ENCODE measurements around the gene GALNTL6.
"Not testable (repeated sequence)": the region's sequence is repeated elsewhere in the genome, so short reads cannot be mapped to it uniquely, and the experiment has no call there.

Gene GALNTL6

DNA sequence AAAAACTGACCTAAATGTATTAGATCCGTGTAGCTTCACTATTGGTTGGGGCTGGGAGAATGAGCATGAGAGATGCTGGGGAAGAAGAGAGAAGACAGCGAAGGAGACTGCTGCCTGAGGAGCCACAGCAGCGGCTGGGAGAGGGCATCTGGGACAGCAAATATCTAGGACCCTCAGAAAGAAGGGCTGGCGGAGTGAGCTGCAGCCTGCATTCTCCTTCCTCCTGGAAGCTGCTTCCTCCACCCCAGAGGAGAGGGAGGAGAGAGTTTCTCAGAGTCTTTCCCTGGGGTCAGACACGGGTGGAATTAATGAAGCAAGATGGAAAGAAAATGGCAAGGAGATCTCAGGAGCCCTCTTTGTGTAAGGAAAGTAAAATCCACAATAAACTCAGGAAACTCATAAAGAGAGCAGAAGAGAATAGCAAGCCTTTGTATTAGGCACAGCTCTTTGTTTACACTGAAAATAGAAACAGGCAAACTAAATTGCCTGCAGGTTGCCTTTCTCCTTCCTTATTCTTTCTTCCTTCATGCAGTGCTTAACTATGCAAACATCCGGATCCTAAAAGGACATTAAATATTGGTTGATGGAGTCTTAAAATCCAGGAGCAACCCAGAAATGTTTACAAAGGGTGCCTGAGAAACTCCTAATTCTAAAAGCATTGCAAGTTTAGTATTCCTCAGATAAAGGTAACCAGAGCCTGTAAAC lies 1225.1 kb downstream of the GALNTL6 start:
- H3F3A ChIP-seq (ENCODE audit: low read depth), result no peaks in the 10 kb centered on the region
- no peaks in the 10 kb centered on the region for H3K36me3 ChIP-seq (ENCODE audit: insufficient read depth, low read length)
- H3K4me2 ChIP-seq (ENCODE audit: low read depth, low read length, poor library complexity, severe bottlenecking), result no peak overlapping the region
- H3K9ac ChIP-seq (ENCODE audit: low read depth, low read length, poor library complexity, severe bottlenecking), result no peak overlapping the region
- no peak overlapping the region for H3K4me3 ChIP-seq (ENCODE audit: low read length, poor library complexity, severe bottlenecking)
- H4K20me1 ChIP-seq (ENCODE audit: insufficient read depth, low read length, poor library complexity, severe bottlenecking), result no peaks in the 10 kb centered on the region
- H3K27me3 ChIP-seq (ENCODE audit: insufficient read depth, low read length, poor library complexity, severe bottlenecking), result no peaks in the 10 kb centered on the region
- no peaks in the 10 kb centered on the region for H3K79me2 ChIP-seq (ENCODE audit: insufficient read depth, low read length)
- no peaks in the 10 kb centered on the region for H3K9me3 ChIP-seq (ENCODE audit: insufficient read depth, low read depth, low read length)
- no peaks in the 10 kb centered on the region for H3K4me1 ChIP-seq (ENCODE audit: insufficient read depth, low read length, poor library complexity, severe bottlenecking)
- 0 out of 2 replicates have a peak overlapping the region, but pooled peaks have one; percentile 28 for H2AFZ ChIP-seq (ENCODE audit: low read length)
- TF ChIP-seq CTCF (conservative IDR thresholded peaks at IDR 0.05; ENCODE audit: low read length), result no peak
- no peak for TF ChIP-seq EZH2phosphoT487 (IDR thresholded peaks at IDR 0.05; ENCODE audit: borderline replicate concordance)
- H3K9me2 ChIP-seq (replicated peaks; ENCODE audit: low read depth, low read length), result no peaks in the 10 kb centered on the region

GRCh38 chr4:173039617-173040577 lies 1226.7 kb downstream of the GALNTL6 start:
- H3K9ac ChIP-seq (ENCODE audit: low read depth, low read length, poor library complexity, severe bottlenecking), result no peak overlapping the region
- no peaks in the 10 kb centered on the region for H3F3A ChIP-seq (ENCODE audit: low read depth)
- no peak overlapping the region for H3K4me2 ChIP-seq (ENCODE audit: low read depth, low read length, poor library complexity, severe bottlenecking)
- H3K9me2 ChIP-seq (replicated peaks; ENCODE audit: low read depth, low read length), result no peaks in the 10 kb centered on the region
- TF ChIP-seq CTCF (conservative IDR thresholded peaks at IDR 0.05; ENCODE audit: low read length), result no peak
- TF ChIP-seq EZH2phosphoT487 (IDR thresholded peaks at IDR 0.05; ENCODE audit: borderline replicate concordance), result no peak
- H3K9me3 ChIP-seq (ENCODE audit: insufficient read depth, low read depth, low read length), result no peaks in the 10 kb centered on the region
- H3K36me3 ChIP-seq (ENCODE audit: insufficient read depth, low read length), result no peaks in the 10 kb centered on the region
- H3K79me2 ChIP-seq (ENCODE audit: insufficient read depth, low read length), result no peaks in the 10 kb centered on the region
- H3K4me1 ChIP-seq (ENCODE audit: insufficient read depth, low read length, poor library complexity, severe bottlenecking), result no peaks in the 10 kb centered on the region
- peak overlapping the region; percentile 30 for H2AFZ ChIP-seq (ENCODE audit: low read length)
- no peak overlapping the region for H3K4me3 ChIP-seq (ENCODE audit: low read length, poor library complexity, severe bottlenecking)
- H3K27me3 ChIP-seq (ENCODE audit: insufficient read depth, low read length, poor library complexity, severe bottlenecking), result no peaks in the 10 kb centered on the region
- H4K20me1 ChIP-seq (ENCODE audit: insufficient read depth, low read length, poor library complexity, severe bottlenecking), result no peaks in the 10 kb centered on the region

- Histone ChIP-seq H3K36me3 (ENCODE audit: insufficient read depth, low read length) (no peaks in the 10 kb centered on the region), H3K4me1 (ENCODE audit: insufficient read depth, low read length, poor library complexity, severe bottlenecking) (no peaks in the 10 kb centered on the region), H3K9me3 (ENCODE audit: insufficient read depth, low read depth, low read length) (no peaks in the 10 kb centered on the region), H3K9me2 (replicated peaks; ENCODE audit: low read depth, low read length) (no peaks in the 10 kb centered on the region), H2AFZ (ENCODE audit: low read length) (no peak overlapping the region), H3K4me2 (ENCODE audit: low read depth, low read length, poor library complexity, severe bottlenecking) (no peak overlapping the region), H3K79me2 (ENCODE audit: insufficient read depth, low read length) (no peaks in the 10 kb centered on the region), H4K20me1 (ENCODE audit: insufficient read depth, low read length, poor library complexity, severe bottlenecking) (no peaks in the 10 kb centered on the region), H3F3A (ENCODE audit: low read depth) (no peaks in the 10 kb centered on the region), H3K4me3 (ENCODE audit: low read length, poor library complexity, severe bottlenecking) (no peak overlapping the region), H3K9ac (ENCODE audit: low read depth, low read length, poor library complexity, severe bottlenecking) (no peak overlapping the region), H3K27me3 (ENCODE audit: insufficient read depth, low read length, poor library complexity, severe bottlenecking) (no peaks in the 10 kb centered on the region)
- TF ChIP-seq EZH2phosphoT487 (IDR thresholded peaks at IDR 0.05; ENCODE audit: borderline replicate concordance), result no peak
- TF ChIP-seq CTCF (conservative IDR thresholded peaks at IDR 0.05; ENCODE audit: low read length), result no peak
Observed at GRCh38 chr4:173041482-173041881, 1228.3 kb downstream of the GALNTL6 start.

GRCh38 chr4:173042139-173042538 lies 1228.9 kb downstream of the GALNTL6 start:
- H2AFZ ChIP-seq (ENCODE audit: low read length); H4K20me1 ChIP-seq (ENCODE audit: insufficient read depth, low read length, poor library complexity, severe bottlenecking); H3K79me2 ChIP-seq (ENCODE audit: insufficient read depth, low read length); H3K9ac ChIP-seq (ENCODE audit: low read depth, low read length, poor library complexity, severe bottlenecking); H3K9me2 ChIP-seq (replicated peaks; ENCODE audit: low read depth, low read length); H3K36me3 ChIP-seq (ENCODE audit: insufficient read depth, low read length); H3K9me3 ChIP-seq (ENCODE audit: insufficient read depth, low read depth, low read length); H3K4me3 ChIP-seq (ENCODE audit: low read length, poor library complexity, severe bottlenecking); H3K4me1 ChIP-seq (ENCODE audit: insufficient read depth, low read length, poor library complexity, severe bottlenecking); H3K4me2 ChIP-seq (ENCODE audit: low read depth, low read length, poor library complexity, severe bottlenecking); H3F3A ChIP-seq (ENCODE audit: low read depth); H3K27me3 ChIP-seq (ENCODE audit: insufficient read depth, low read length, poor library complexity, severe bottlenecking): not testable (repeated sequence)
